GM18499 (cell line): ENCODE data around the gene SOX5.
"Not testable (repeated sequence)": the region's sequence is repeated elsewhere in the genome, so short reads cannot be mapped to it uniquely, and the experiment has no call there.

Source experiments
- ATAC-seq: cut with Tn5 transposase; IDR thresholded peaks from one replicate; pipeline ENCODE4 v1.9.1; 2021; ENCODE audit warnings: moderate number of reproducible peaks; ENCODE audit not compliant: insufficient read depth, unreplicated experiment

Gene SOX5

DNA sequence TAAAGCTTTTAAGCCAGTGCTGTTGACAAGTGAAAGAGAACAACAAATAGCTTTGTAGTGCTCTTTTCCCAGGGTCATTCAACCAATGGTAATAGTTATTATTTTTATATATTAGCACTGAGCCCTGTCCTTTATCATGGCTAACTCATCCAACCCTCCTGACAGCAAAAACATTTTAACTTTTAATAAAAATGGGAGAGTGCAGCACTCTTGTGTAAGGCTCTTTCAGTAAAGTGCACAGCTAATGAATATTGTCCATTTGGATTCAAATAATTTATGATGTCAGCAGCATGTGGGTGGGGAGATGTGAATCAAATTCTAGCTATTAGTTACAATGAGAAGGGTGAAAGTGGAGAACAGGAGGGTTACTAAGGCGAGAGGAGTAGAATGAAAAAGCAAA, 185.7 kb downstream of the SOX5 start:
- no peak for ATAC-seq

DNA sequence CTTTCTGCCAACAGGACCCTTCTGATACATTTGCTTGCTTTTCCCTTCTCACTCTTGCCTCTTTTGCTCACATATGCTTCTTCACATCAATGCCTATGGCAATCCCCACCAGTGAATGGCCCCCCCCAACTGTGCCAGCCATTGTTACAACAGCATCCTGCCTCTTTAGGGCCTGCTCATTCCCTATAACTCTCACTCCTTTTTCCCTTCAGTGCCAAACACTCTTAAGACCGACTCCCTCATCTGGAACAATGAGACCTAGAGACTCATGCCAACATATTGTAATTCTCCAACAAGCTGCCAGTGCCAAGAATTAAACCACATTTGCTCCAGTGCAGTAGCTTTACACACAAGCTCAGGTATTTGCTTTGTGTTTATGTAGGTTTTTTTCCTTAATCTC, 189.0 kb downstream of the SOX5 start:
- no peak for ATAC-seq

DNA sequence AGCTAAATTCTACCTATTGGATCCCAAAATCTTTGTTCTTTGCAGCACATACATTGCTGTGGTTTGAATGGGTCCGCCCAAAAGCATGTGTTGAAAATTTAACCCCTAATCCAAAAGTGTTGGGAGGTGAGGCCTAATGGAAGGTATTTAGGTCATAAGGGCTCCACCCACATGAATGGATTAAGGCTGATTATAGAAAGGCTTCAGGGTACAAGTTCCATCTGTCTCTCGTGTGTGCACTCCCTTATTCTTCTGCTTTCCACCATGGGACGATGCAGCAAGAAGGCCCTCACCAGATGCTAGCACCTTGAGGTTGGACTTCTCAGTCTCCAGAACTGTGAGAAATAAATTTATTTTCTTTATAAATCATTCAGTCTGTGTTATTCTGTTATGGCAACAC, 190.9 kb downstream of the SOX5 start:
- ATAC-seq: no peak

DNA sequence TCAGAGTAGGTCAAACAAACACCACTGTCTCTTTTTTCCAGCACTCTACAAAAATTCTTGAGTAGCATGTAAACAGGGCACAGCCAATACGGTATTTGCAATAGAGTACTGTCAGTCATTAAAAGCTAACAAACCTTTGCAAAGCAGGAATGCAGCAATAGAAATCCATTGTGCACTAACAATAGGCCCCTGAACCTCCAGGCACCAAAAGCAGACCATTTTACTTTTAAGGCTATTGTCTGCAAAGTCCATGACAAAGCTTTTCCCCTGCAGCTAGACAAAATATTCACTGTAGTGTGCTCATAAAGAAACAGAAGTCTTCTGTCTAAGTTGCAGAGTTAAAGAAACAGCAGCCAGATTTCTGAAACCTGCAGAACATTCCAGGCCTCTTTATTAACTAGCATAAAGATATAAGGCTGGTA, 191.9 kb downstream of the SOX5 start:
- no peak for ATAC-seq

DNA sequence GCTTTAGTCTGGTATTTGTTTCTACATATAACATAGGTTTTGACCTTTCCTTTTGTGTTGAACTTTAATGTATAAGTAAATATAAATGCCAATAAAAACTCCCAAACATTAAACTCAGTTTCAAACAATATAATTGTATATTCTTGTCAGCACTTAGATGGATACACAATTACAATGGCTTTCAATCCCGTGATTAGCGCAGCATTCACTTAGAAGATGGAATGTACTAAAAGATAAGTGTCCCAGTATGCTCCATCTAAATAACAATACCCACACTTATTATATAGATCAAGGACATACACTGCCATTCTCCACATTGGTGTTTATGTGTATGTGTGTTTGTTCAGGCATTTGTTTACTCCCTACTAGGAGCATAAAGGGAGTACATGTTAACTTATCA, 193.1 kb downstream of the SOX5 start:
- ATAC-seq: no peak

DNA sequence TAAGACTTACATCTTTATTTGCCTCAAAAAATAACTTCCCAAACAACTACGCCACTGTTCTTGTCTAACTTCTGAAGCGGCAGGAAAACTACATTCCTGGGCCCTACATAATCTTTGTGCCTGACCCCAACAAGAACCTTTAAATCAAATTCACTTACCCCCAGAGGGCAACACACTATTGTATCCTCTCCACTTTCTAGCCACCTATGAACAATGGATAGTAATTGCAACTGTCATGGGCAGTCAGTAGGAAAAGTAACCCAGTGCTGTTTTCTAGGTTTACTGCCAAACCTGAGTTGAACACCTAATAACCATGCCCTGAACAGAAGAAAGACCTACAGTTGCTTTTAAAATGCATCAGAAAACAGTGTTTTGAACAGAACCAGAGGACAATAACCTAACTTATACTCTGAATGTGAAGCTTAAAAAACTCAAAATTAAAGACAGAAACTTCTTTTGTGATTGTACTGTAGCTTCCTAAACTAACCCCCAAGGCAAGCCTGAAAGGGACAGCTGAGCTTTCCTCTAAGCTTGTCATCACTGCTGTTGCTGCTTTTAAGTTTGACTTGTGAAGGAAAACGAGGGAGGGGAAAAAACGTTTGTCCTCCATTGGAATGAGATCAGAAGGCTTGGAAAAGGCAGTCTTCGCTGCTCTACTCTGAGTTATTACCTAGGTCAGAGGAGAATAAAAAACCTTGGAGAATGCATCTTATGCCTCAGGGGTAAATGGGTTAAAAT, 195.7 kb downstream of the SOX5 start:
- no peak for ATAC-seq

DNA sequence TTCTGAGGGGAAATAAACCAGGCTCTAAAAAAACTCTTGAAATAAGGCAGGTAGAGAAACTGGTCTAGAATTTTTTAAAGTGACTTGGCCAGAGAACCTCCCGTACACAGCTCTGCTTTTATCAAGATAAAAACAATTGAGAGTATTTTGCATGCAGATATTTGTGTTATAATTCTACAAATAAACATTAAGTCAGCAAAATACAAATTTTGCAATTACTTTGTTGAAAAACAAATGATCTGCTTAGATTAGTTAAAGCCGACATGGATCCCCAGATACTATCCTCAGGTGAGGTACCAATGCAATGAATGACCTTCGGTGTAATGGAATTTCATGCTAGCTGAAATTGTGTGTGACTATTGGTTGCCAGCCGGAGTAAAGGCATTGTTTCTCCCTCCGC, 197.2 kb downstream of the SOX5 start:
- no peak for ATAC-seq

DNA sequence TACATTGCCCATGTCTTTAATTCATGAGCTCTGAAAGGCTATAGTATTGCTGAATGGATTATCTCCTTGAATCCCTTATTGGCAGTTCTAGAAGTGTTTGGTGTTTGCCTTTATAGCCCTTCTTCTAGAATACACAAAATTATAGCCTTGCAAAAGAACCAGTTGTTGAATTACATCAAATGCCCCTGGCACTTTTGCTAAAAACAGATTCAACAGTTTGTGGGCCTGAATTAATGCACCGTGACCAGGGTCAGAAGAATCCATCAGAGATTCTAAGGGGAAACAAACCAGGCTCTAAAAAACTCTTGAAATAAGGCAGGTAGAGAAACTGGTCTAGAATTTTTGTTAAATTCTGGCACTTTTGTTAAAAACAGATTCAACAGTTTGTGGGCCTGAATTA, 197.8 kb downstream of the SOX5 start:
- no peak for ATAC-seq

DNA sequence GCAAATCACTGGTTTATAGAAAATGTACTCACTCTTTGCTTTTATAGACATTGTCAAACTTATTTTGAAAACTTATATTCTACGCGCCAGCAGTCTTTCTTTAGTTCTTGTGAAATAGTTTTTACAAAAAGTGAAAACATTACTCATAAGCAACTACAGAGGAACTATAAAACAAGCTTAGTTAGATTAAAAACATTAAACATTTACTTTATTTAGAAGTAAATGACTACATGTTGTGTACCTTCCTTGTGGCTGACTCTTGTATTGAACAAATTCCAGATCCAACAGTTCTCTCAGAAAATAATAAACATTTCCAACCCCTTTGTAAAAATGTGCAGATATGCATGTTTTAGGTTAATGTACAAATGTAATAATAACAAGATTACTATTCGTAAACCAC, 198.5 kb downstream of the SOX5 start:
- ATAC-seq: no peak

DNA sequence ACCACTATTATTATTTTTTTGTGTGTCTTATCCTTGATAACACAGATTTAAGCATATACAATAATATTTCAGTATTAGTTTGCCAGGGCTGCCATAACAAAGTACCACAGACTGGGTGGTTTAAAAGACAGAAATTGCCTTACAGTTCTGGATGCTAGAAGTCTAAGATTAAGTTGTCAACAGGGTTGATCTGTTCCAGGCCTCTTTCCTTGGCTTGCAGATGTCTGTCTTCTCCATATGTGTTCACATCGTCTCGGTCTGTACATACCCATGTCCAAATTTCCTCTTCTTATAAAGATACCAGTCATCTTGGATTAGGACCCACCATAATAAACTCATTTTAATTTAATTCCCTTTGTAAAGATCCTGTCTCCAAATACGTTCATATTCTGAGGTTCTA, 204.8 kb downstream of the SOX5 start:
- no peak for ATAC-seq

DNA sequence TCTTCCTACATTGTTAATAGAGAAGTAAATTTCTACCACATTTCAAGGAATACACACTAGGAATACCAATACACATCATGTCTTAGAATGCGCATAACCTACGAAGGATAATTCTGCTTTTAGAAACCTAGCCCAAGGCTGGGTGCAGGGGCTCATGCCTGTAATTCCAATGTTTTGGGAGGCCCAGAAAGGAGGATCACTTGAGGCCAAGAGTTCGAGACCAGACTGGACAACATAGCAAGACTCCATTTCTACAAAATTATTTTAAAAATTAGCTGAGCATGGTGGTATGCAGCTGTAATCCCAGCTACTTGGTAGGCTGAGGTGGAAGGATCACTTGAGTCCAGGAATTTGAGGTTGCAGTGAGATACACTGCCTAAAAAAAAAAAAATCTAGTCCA, 206.9 kb downstream of the SOX5 start:
- ATAC-seq: no peak

DNA sequence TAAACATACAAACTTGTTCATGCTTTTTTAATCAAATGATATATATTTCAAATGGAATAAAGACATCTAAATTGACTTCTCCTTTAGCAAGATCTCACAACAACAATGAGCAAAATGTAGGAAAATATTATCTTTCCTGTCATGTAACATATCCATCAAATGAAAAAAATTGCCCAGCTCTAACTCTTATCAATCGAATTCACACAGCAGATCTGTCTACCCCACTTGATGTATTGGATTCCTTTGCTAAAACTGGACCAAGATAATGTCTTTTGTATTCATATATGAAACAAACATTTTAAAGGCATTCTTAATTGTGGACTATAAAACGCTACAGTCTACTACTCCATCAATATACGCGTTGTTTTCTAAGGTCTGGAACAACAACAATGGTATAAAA, 218.0 kb downstream of the SOX5 start:
- ATAC-seq: no peak

DNA sequence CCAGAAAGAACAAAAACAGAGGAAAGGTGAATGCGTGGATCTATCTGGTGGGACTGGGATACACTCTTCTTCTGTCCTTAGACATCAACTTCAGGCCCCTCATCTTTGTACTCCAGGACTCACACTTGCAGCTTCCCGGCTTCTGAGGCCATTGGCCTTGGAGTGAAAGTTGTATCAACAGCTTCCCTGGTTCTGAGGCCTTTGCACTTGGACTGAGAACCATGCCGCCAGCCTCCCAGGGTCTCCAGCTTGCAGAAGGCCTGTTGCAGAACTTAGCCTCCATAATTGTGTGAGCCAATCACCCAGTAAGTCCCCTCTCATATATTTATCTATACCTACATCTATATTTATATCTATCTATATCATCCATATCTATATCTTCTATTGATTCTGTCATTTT, 218.4 kb downstream of the SOX5 start:
- ATAC-seq: no peak

DNA sequence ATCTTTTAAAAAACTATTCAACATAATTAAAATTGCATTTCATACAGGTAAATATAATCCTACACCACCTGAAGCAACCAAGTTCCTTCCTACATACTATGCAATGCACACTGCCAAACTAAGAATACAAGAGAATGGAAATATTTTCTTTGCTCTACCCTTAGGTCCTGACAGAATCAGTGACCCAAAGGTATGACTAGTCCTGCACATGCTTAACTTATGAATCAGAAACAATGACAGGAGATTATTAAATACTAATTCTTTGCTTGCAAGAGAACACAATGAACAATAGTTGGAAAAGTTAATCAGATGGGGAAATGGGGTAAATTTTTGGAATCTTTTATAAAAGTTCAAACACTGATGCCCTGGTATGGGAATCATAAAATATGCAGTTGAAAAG, 220.1 kb downstream of the SOX5 start:
- ATAC-seq: no peak

DNA sequence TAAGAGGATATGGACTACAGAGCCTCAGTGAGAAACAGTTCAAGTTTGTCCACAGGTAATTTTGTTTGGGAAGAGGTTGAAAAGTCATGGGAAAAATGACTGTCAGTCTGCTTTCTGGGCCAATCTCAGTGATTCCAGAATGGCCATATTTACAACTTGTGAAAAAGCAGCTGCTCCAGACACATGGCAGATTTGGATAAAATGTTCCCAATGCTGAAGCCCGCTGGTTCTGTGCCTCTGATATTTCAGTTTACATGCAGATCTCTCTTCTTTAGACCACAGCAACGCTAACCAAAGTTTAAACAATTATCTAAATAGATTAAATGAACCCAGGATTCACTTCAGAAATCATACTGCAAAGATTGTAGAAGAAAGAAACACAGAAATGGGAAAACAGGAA, 222.8 kb downstream of the SOX5 start:
- no peak for ATAC-seq

DNA sequence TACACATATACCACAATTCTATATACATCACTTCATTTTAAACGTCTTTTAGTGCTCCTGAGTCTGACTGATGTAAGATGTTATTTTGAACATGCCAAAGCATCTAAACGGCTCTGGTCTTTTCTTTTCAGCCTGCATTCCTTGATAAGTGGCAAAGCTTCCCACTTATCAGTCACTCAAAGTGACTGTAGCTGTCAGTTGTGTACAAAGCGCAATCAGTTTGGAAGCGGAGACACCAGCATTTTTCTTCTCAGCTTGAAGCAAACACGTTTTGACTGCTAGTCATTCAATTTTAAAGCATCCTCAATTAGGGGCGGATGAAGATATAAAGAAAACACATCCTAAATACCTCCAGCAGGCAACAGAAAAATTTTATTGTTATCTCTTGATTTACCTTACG, 226.8 kb downstream of the SOX5 start:
- no peak for ATAC-seq

DNA sequence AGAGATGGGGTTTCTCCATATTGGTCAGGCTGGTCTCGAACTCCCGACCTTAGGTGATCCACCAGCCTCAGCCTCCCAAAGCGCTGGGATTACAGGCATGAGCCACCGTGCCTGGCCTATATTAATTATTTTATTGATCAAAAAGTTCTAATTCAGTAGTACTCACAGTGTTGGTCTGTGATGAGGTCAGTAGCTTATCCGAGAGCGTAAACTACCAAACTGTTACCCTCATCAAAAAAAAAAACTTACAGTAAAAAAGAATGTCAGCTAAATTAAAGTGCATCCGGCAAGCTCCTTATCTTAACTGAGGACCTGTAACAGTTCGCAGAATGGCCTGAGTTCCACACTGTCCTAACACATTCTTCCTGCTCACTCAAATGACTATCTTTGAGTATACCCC, 228.2 kb downstream of the SOX5 start:
- no peak for ATAC-seq

DNA sequence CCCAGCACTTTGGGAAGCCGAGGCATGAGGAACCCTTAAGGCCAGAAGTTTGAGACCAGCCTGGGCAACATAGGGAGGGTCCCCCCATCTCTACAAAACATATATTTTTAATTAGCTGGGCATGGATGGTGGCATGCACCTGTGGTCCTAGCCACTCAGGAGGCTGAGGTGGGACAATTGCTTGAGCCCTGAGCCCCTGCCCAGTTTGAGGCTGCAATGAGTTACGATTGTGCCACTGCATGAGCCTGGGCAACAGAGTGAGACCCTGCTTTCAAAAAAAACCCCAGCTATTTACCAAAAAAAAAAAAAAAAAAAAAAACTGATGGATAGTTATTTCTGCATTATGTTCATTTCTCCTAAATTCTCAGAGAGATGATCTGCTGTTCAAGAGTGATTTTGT, 230.0 kb downstream of the SOX5 start:
- ATAC-seq: no peak

DNA sequence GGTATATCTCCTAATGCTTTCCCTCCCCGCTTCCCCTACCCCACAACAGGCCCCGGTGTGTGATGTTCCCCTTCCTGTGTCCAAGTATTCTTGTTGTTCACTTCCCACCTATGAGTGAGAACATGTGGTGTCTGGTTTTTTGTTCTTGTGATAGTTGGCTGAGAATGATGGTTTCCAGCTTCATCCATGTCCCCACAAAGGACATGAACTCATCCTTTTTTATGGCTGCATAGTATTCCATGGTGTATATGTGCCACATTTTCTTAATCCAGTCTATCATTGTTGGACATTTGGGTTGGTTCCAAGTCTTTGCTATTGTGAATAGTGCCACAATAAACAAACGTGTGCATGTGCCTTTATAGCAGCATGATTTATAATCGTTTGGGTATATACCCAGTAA, 239.1 kb downstream of the SOX5 start:
- not testable (repeated sequence) for ATAC-seq

DNA sequence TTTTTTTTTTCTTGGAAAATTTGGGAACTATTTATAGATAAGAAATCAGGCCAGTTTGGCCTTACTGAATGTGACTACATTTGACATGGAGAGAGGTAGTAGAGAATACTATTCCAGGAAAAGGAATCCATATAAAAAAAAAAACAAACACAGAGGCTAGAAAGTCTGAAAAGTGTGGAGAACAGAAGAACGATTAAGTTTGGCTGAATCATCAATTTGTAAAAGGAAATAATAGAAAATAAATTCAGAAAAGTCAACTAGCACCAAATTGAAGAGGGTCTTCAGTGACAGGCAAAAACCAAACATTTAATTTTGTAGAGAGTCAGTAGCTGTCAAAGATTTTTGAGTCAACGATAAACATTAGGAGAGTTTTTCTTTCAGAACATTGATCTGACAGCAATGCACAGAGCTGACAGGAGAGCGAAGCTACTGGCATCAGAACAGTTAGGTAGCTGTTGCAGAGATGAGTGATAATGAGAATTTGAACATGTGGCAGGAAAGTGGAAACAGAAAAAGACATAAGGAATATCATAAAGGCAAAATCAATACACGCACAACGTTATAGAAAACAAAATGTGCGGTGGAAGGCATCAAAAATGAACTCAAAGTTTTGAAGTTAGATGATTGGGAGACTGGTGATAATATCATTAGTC, 241.2 kb downstream of the SOX5 start:
- ATAC-seq: no peak

DNA sequence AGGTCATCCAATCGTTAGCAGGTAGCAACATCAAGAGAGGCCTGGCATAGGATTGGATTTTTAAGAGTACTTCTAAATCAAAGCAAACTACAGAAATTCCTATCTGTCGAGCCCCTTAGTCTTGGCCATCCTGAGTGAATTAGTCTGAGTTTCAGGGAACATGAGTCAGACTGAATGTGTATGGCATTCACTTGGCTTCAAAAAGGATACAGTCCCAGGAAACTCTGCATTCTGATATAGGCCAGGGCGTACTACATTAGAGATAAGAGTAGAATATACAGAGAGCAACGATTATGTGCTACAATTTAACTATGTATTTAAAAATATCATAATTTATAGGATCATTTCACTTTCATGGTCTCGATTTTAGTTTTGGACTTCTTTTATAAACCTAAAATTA, 242.2 kb downstream of the SOX5 start:
- ATAC-seq: no peak
